Head of caudate nucleus (tissue), 42 donors: ENCODE results near the gene ZXDC.
A peak's percentile ranks its signal among the peaks of the same experiment; 100 is the strongest.

Source experiments
- DNase-seq, 42 donors: peaks; one replicate each; pipeline versions ENCODE4 v3.0.0 to v3.0.0-alpha.2; 2020 to 2021; ENCODE audit warnings: mixed read lengths in 7 of 42
- intact Hi-C: fragments of 100-400 bp; cut with DNase I; formaldehyde crosslinking; loops from one replicate; pipeline ENCODE4 v1.15.0; 2022

ZXDC gene

DNA sequence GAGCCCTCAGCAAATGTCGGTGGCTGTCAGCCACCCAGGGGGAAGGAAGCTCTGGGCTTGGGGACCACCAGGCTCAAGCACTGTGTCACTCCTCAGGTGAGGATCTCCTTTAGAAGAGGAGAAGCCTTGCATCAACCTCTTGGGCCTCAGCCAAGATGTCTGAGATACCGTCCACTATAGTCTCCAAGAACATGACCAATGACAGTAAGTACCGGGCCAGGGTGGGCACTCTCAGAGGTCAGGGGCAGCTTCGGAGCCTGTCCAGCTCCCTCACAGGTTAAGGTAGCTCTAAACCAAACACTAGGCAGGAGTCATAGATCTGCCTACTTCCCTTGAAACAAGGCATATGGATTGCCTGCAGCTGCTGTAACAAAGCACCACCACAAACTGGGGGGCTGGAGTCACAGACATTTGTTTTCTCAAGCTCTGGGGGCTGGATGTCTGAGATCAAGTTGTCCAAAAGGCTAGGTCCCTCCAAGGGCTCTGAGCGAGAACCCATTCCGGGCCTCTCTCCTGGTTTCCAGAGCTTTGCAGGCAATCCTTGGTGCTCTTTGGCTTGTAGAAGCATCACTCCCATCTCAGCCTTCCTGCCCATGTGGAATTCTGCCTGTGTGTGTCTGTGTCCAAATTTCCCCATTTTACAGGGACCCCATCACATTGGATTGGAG, 79.7 kb downstream of the ZXDC start:
- DNase-seq, result peak in 3 of 42 donors; percentile 9 to 25 (median 10)
- intact Hi-C loops, result loop anchor here (10.0 kb wide), 1 partner anchor 79 kb away; the partner anchor contains the start of gene ZXDC

DNA sequence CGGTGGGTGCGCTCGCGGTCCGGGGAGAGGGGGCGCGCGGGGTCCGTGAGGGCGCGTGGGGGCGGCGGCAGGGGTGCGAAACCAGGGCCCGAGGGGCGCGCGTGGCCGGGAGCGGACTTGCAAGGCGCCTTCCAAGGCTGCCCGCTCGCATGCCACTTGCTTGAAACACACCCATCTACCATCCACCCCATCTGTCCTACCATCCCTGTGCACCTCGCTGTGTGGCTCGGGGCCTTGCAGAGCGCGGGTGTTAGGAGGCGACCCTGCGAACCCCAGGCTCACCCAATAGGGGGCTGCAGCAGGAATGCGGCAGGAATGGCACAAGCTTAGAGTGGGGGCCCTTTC, 80.7 kb downstream of the ZXDC start:
- intact Hi-C loops, result loop anchor here (10.0 kb wide), 1 partner anchor 80 kb away; the partner anchor contains the start of gene ZXDC
- DNase-seq, result peak in 1 of 42 donors; percentile 17

DNA sequence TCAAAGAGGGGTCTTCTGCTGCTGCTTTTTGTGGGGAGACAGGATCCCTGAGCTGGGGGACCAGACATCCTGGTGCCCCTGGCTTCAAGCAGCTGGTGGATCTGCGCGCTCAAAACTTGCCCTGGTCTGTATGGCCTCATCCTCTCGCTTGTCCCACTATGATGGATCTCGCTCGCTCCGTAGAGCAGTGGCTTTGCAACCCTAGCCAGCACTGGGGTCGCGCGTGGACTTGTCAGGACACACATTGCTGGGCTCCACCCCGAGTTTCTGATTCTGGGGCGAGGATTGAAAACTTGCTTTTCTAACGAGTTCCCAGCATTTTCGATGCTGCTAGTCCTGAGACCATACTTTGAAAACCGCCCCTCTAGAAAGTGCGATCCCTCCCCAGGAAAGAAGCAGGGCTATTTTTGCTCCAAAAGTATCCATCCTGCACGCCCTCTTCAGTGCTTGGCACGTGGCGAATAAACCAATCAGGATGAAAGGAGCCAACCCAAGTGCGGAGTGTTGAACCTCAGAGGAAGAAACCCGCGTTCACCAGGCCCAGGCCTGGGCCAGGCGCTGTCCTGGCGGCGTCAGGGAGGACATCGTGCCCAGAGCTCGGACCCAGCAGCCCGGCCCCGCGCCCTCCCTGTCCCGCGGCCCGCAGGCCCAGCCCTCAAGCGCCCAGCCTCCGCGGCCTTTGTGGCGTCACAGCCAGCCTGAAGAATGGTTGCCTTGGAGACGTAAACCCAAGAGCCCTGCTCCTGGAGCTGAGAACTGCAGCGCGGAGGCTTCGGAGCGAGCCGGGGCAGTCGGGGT, 81.3 kb downstream of the ZXDC start, which contains the start of gene CFAP100:
TSS of gene CFAP100 (plus strand) at position 731 of the 798 bp plus-strand sequence. CDS start 1,092 bp downstream, outside the sequence.
- intact Hi-C loops, result loop anchor here (10.0 kb wide), 1 partner anchor 80 kb away; the partner anchor contains the start of gene ZXDC
- peak in 41 of 42 donors; percentile 31 to 82 (median 65) for DNase-seq

DNA sequence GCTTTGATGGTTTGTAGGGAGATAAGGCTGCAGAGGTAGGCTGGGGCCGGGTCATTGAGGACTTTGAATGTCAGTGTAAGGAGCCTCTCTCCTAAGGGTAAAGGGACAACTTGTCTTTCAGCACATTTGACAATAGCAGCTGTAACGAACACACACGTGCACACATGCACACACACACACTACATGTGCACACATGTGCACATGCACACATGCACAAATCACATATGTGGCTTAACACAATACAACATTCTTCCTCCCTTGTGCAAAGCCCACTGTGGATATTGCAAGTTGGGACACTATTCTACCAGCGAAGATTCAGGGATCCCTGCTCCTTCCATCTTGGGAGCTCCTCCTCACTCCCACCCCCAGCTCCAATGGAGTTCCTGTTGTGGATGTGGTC, 82.1 kb downstream of the ZXDC start:
- peak in 1 of 42 donors; percentile 14 for DNase-seq
- intact Hi-C loops, result loop anchor here (10.0 kb wide), 1 partner anchor 81 kb away; the partner anchor contains the start of gene ZXDC

DNA sequence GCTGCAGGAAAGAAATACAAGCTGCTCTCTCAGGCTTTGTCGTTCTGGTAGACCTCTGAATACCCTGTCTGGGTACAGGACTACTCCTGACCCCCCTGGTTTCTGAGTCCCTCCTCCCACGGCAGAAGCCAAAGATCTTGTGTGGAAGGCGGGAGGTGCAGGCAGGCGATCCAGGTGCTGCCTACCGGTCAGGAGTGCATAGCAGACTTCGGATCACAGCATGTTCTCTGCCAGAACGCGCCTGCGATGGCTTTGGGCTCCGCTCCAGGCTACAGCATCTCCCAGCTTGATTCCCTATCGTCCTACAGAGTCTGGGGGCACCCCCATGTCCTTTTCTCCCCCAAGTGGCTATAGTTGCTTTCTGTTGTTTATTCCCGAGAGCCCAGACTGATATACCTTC, 83.4 kb downstream of the ZXDC start:
- intact Hi-C loops, result loop anchor here (10.0 kb wide), 1 partner anchor 83 kb away; the partner anchor contains the start of gene ZXDC
- DNase-seq, result peak in 2 of 42 donors; percentile 18 to 22

DNA sequence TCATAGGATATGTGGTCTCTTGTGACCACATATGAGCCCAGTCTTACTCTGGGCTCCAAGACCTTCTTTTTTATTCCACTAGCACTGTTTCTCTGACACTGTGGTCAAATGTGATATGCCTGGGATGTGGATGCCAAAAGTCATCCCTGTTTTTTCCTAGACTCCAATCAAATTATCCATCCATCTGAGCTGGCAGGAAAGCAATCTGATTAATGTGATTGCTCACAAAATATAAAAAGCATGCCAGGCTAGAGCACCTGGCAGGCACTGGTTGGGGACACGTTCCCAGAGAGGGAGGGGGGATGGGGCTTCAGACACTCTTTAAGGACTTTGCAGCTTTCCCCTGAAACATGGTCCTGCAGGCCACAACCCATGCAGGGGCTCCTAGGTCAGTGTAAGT, 84.1 kb downstream of the ZXDC start:
- peak in 2 of 42 donors; percentile 2 to 11 for DNase-seq
- intact Hi-C loops, result loop anchor here (10.0 kb wide), 1 partner anchor 83 kb away; the partner anchor contains the start of gene ZXDC

DNA sequence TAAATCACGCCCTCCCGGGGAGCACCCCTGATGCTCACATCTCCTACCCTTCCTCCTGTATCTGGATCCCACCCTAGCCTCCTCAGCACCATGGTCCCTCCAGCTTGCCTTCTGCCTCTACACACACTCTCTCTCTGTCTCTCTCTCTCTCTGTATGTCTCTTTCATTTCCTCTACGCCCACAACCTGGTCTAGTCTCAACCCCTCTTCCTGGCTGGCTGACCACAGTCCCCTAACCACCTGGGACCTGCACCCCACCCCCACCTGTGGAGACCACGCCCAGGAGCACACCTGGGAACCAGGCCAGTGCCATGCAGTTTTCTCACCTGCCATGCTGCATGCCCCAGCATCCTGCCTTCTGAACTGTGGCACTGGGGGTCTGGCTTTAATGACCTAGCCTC, 84.9 kb downstream of the ZXDC start:
- intact Hi-C loops, result loop anchor here (10.0 kb wide), 1 partner anchor 84 kb away; the partner anchor contains the start of gene ZXDC
- DNase-seq, result no peak

DNA sequence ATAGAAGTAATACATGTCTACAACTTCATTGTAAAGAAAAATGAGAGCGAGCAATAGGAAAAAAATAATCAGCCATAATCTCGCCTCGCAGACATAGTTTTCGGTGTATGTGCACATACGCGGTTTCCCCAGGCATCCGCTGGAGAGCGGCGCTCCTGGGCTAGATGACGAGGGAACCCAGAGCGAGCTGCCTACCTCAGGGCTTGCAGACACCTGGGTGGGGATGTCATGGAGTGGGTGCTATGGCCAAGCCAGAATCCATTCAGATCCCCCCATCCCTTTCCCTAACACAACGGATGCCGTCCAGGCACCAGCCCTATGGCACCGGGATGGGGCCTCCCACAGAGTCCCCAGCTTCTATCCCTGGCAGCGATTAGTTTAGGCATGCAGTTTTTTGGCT, 85.5 kb downstream of the ZXDC start:
- intact Hi-C loops, result loop anchor here (10.0 kb wide), 1 partner anchor 85 kb away; the partner anchor contains the start of gene ZXDC
- peak in 1 of 42 donors; percentile 25 for DNase-seq

DNA sequence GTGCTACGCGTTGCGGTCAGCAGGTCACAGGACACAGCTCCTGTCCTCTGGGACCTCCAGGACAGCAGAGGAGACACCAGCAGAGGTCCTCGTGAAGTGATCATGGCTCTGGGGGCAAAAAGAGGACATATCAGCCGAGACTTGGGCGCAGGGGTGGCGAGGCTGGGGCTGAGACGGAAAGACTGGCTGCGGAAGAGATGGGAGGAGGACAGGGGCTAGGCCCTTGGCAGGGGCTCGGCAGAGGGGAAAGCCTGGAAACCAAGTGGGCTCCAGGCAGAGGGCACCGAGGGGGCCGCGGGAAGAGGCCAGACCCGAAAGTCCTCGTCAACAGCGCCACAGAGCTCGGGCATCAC, 85.9 kb downstream of the ZXDC start:
- peak in 1 of 42 donors; percentile 28 for DNase-seq
- intact Hi-C loops, result loop anchor here (2.0 to 10.0 kb wide), 2 partner anchors 85 to 131 kb away; partner anchors contain the start of gene ZXDC

DNA sequence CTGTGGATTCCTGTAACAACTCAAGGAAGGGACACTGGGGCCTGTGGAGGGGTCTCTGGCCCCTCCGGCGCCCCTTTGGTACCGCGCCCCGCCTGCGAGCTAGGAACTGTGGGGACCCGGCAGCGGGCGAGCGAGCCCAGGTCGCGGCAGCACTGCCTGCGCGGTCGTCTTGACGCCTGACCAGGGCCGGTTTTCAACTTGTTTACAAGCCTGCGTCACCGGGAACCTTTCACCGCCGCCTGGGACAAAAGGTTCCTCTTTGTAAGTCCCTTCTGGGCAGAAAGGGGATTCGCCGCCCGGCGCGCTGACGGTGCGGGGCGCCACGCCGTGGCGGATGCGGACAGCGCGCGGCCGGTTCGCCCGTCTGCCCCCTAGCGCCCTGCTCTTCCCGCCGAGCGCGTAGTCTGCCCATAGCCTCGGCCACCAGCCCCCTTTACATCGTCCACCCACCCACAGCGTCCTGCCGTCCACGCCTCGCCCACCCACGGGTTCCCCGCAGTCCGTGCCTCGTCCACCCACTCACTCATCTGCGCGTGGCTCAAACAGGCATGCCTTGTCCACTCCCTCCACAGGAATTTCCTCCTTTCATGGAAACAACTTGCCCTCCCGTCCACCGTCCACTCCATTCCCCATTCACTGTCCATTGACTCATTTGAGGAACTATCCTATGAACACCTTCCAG, 86.4 kb downstream of the ZXDC start:
- peak; percentile 75 to 95 (median 89) for DNase-seq
- intact Hi-C loops, result loop anchor here (2.0 kb wide), 1 partner anchor 130 kb away; no protein-coding TSS in a partner anchor
